ENCODE measurements around the gene CLEC4G. TPM values are rescaled to one million over a fixed set of nuclear protein-coding genes. Genes with fewer than 3 reads are reported as not detected.

Gene CLEC4G
- total and polyA plus RNA-seq, 2 of the 8 experiments (the other 6 are each of a cell fraction or from before 2014, with no cell fraction given), result 0.35 to 2.9 TPM

DNA sequence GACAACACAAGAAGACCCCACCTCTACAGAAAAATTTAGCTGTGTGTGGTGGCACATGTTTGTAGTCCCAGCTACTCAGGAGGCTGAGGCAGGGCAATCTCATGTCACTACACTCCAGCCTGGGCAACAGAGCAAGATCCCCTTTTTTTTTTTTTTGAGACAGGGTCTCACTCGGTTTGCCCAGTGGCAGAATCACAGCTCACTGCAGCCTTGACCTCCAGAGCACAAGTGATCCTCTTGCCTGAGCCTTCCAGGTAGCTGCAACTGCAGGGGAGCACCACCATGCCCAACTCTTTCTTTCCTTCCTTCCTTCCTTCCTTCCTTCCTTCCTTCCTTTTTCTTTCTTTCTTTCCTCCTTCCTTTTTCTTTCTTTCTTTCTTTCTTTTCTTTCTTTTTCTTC is 4.2 kb upstream of the CLEC4G start:
- Histone ChIP-seq H3K4ac (replicated peaks; ENCODE audit: insufficient read length, low read depth, low read length) (no peak overlapping the region), H3K4me3 (ENCODE audit: extremely low read depth in 1 of 4, insufficient read depth in 2 of 4, low read depth in 3 of 4, low read length in 4 of 4) (no peak overlapping the region), H3K27ac (ENCODE audit: low read depth, low read length) (no peak overlapping the region), H3K9ac (replicated peaks in 1 of 4; ENCODE audit: extremely low read depth in 1 of 4, low read depth in 3 of 4, low read length in 3 of 4) (no peak overlapping the region), H2BK120ac (replicated peaks; ENCODE audit: low read depth, low read length) (no peak overlapping the region), H3K27me3 (replicated peaks in 1 of 4; ENCODE audit: control insufficient read depth in 3 of 4, extremely low read depth in 1 of 4, insufficient read depth in 3 of 4, low read length in 3 of 4) (peaks cover 3 to 15% (median 8%) of the 10 kb centered on the region in 4 experiments), H4K8ac (ENCODE audit: extremely low read depth, insufficient read depth, low read length) (no peak overlapping the region), H3K18ac (ENCODE audit: extremely low read depth, low read length) (no peak overlapping the region), H3K23me2 (ENCODE audit: low read depth, low read length) (no peaks in the 10 kb centered on the region), H3K14ac (ENCODE audit: insufficient read length) (no peak overlapping the region), H2BK15ac (ENCODE audit: low read length) (no peak overlapping the region), H4K20me1 (replicated peaks in 1 of 2; ENCODE audit: control insufficient read depth in 1 of 2, insufficient read depth in 2 of 2, low read length in 2 of 2) (peaks cover 0 to 2% of the 10 kb centered on the region in 2 experiments), H2BK20ac (ENCODE audit: low read length) (no peak overlapping the region), H4K91ac (replicated peaks; ENCODE audit: insufficient read length, low read length) (no peak overlapping the region), H3K4me2 (ENCODE audit: insufficient read depth in 1 of 2, low read depth in 2 of 2, low read length in 2 of 2) (no peak overlapping the region), H3K79me2 (ENCODE audit: control insufficient read depth in 1 of 2, insufficient read depth in 2 of 2, low read length in 2 of 2) (no peaks in the 10 kb centered on the region), H3K23ac (ENCODE audit: insufficient read length) (no peak overlapping the region), H3K79me1 (ENCODE audit: low read depth, low read length) (no peaks in the 10 kb centered on the region), H2BK12ac (ENCODE audit: low read depth, low read length) (no peak overlapping the region), H2BK5ac (ENCODE audit: low read depth, low read length) (no peak overlapping the region), H4K5ac (ENCODE audit: insufficient read length, low read depth, low read length) (no peak overlapping the region), H3K56ac (replicated peaks; ENCODE audit: insufficient read length, low read depth, low read length) (no peak overlapping the region), H3K4me1 (replicated peaks in 1 of 4; ENCODE audit: control insufficient read depth in 3 of 4, insufficient read depth in 4 of 4, low read length in 3 of 4) (peaks cover 0 to 3% (median 0%) of the 10 kb centered on the region in 4 experiments; a peak in 4 of 7 replicates), H2AK5ac (ENCODE audit: low read depth, low read length) (no peak overlapping the region), H3K36me3 (ENCODE audit: control insufficient read depth in 2 of 4, insufficient read depth in 4 of 4, low read length in 3 of 4) (no peaks in the 10 kb centered on the region), H2AFZ (ENCODE audit: low read length) (no peak overlapping the region), H3K9me3 (ENCODE audit: insufficient read depth in 2 of 2, low read depth in 1 of 2, low read length in 1 of 2) (no peaks in the 10 kb centered on the region)
- DNase-seq (ENCODE audit: low read depth in 1 of 2, low spot score in 2 of 2) (no peak), FAIRE-seq (no peak)
- ChIA-PET POLR2A (ENCODE audit: partially characterized antibody) (no interaction called here), CTCF (ENCODE audit: partially characterized antibody) (interaction anchor here (1.0 kb wide), 1 partner anchor 33 kb away, joined by 3 read pairs; no protein-coding TSS in a partner anchor)
- TF ChIP-seq SIN3A (conservative IDR thresholded peaks at IDR 0.05 in 1 of 2, IDR thresholded peaks at IDR 0.05 in 1 of 2; ENCODE audit: low read depth in 1 of 2, low read length in 2 of 2), result no peak
- TF ChIP-seq, protein P1, sequence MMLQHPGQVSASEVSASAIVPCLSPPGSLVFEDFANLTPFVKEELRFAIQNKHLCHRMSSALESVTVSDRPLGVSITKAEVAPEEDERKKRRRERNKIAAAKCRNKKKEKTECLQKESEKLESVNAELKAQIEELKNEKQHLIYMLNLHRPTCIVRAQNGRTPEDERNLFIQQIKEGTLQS (IDR thresholded peaks at IDR 0.05; ENCODE audit: insufficient read depth, low read depth, low read length), result no peak
- TF ChIP-seq SP4 (IDR thresholded peaks at IDR 0.05; ENCODE audit: low read length), result no peak
- no peak for TF ChIP-seq GTF2F1 (IDR thresholded peaks at IDR 0.05; ENCODE audit: borderline replicate concordance, low read depth, low read length)
- TF ChIP-seq ASH2L (IDR thresholded peaks at IDR 0.05; ENCODE audit: low read length), result no peak
- TF ChIP-seq RBBP5 (IDR thresholded peaks at IDR 0.05; ENCODE audit: borderline replicate concordance, low read depth, low read length), result no peak
- TF ChIP-seq GABPA (IDR thresholded peaks at IDR 0.05; ENCODE audit: borderline replicate concordance, insufficient read depth, low read length), result no peak
- TF ChIP-seq TAF7 (optimal IDR thresholded peaks at IDR 0.05; ENCODE audit: borderline replicate concordance, low read depth, low read length), result no peak
- no peak for TF ChIP-seq TEAD4 (IDR thresholded peaks at IDR 0.05; ENCODE audit: low read depth, low read length)
- TF ChIP-seq RAD21 (IDR thresholded peaks at IDR 0.05 in 1 of 2, conservative IDR thresholded peaks at IDR 0.05 in 1 of 2; ENCODE audit: low read depth in 2 of 2, low read length in 2 of 2), result no peak
- TF ChIP-seq EGR1 (IDR thresholded peaks at IDR 0.05; ENCODE audit: borderline replicate concordance, low read depth, low read length), result no peak
- 58% methylated on average over 1 of the region's 1 CpG; no CpG with 5 or more reads in 1 of the 2 experiments for WGBS, 2 experiments (ENCODE audit: extremely low coverage in 1 of 2, insufficient coverage in 1 of 2, insufficient read length in 1 of 2, insufficient replicate concordance in 2 of 2, low coverage in 1 of 2, low lambda C conversion rate in 2 of 2, missing lambda C conversion rate in 1 of 2)

All from H1 (cell line).